ENCODE measurements around the gene OR56B1. TPM values are rescaled to one million over a fixed set of nuclear protein-coding genes. Genes with fewer than 3 reads are reported as not detected.

Gene OR56B1
- polyA plus RNA-seq, 2 of the 4 experiments (the other 2 are of a cell fraction), result not detected

GRCh38 chr11:5696210-5696609, 40.0 kb upstream of the OR56B1 start:
- Histone ChIP-seq H3K27ac (no peak overlapping the region), H3K4me2 (no peak overlapping the region), H3K4me1 (no peaks in the 10 kb centered on the region), H3K4me3 (no peak overlapping the region), H3K9me3 (no peaks in the 10 kb centered on the region)
- TF ChIP-seq MAFK (IDR thresholded peaks at IDR 0.05; ENCODE audit: partially characterized antibody) (no peak), CBX8 (IDR thresholded peaks at IDR 0.05) (no peak), NFE2L2 (conservative IDR thresholded peaks at IDR 0.05; ENCODE audit: low read length) (no peak), CEBPB (IDR thresholded peaks at IDR 0.05) (no peak), EHMT2 (IDR thresholded peaks at IDR 0.05; ENCODE audit: low read depth) (no peak), NR3C1 (IDR thresholded peaks at IDR 0.05) (no peak), ELK1 (IDR thresholded peaks at IDR 0.05; ENCODE audit: low read depth, low read length) (no peak), KDM5A (IDR thresholded peaks at IDR 0.05) (no peak), RNF2 (IDR thresholded peaks at IDR 0.05; ENCODE audit: borderline replicate concordance, low read depth) (no peak), TFCP2L1 (CRISPR knock-in tag; IDR thresholded peaks at IDR 0.05) (no peak), RFX5 (IDR thresholded peaks at IDR 0.05) (no peak), SMC3 (IDR thresholded peaks at IDR 0.05) (no peak), GATA3 (IDR thresholded peaks at IDR 0.05; ENCODE audit: borderline replicate concordance) (no peak), JUN (IDR thresholded peaks at IDR 0.05) (no peak), FOSL2 (IDR thresholded peaks at IDR 0.05) (no peak), FOSL2 (CRISPR knock-in tag; IDR thresholded peaks at IDR 0.05) (no peak), BHLHE40 (IDR thresholded peaks at IDR 0.05; ENCODE audit: low read depth, low read length) (no peak), E2F6 (IDR thresholded peaks at IDR 0.05; ENCODE audit: borderline replicate concordance, low read depth) (no peak), CTCF (IDR thresholded peaks at IDR 0.05) (no peak)
- no peak for DNase-seq (ENCODE audit: low read depth in 1 of 2, low spot score in 1 of 2)
- ChIA-PET POLR2A (no interaction called here), CTCF (interaction anchor here (1.3 kb wide), 1 partner anchor 12 kb away, joined by 4 read pairs; the partner anchor contains the start of gene TRIM5)
- no peak; a peak in 2 of 6 replicates for ATAC-seq
- WGBS (ENCODE audit: missing lambda C conversion rate), result 40% methylated on average over 2 of the region's 2 CpGs
- FAIRE-seq, result no peak

- Histone ChIP-seq H3K4me2 (no peak overlapping the region), H3K9me3 (no peaks in the 10 kb centered on the region), H3K27ac (no peak overlapping the region), H3K4me3 (no peak overlapping the region), H3K4me1 (no peaks in the 10 kb centered on the region)
- ATAC-seq, result no peak
- POLR2A ChIA-PET, result no interaction called here
- 73% methylated on average over 7 of the region's 7 CpGs for WGBS (ENCODE audit: missing lambda C conversion rate)
- no peak for FAIRE-seq
- no peak for DNase-seq (ENCODE audit: low read depth in 1 of 2, low spot score in 1 of 2)
- CTCF ChIA-PET, result interaction anchor here (0.5 to 1.5 kb wide), 3 partner anchors 9 to 335 kb away, joined by 3 read pairs; partner anchors contain the start of gene TRIM22
- TF ChIP-seq KDM1A (IDR thresholded peaks at IDR 0.05; ENCODE audit: low read depth) (no peak), RNF2 (IDR thresholded peaks at IDR 0.05; ENCODE audit: borderline replicate concordance, low read depth) (no peak), MAFK (IDR thresholded peaks at IDR 0.05; ENCODE audit: partially characterized antibody) (no peak), HEYL (CRISPR knock-in tag; IDR thresholded peaks at IDR 0.05) (no peak), SREBF2 (IDR thresholded peaks at IDR 0.05) (no peak), ELK1 (IDR thresholded peaks at IDR 0.05; ENCODE audit: low read depth, low read length) (no peak), ZFP36 (IDR thresholded peaks at IDR 0.05; ENCODE audit: borderline replicate concordance, partially characterized antibody) (no peak)
Measured at GRCh38 chr11:5698281-5698680, 38.0 kb upstream of the OR56B1 start.
